Activated CD4-positive, CD25-positive, alpha-beta regulatory T cell treated with anti-CD3 and anti-CD28 coated beads, Interleukin-2, amount 50 U/mL, for 24 hours (primary cell): Measurements from ENCODE around the gene KDM7A.
"Not testable (repeated sequence)": the region's sequence is repeated elsewhere in the genome, so short reads cannot be mapped to it uniquely, and the experiment has no call there.

Experiments
- ATAC-seq, 2 donors: fragments of 150-1000 bp; cut with Tn5 transposase; one replicate each; pipeline ENCODE4 v1.10.0; 2021; ENCODE audit warnings: mild to moderate bottlenecking in 1 of 2, moderate library complexity in 1 of 2

Gene KDM7A

GRCh38 chr7:140176811-140177702 lies at the start of gene KDM7A:
KDM7A (minus strand) TSS chr7:140176983; CDS start chr7:140176937, 46 bp downstream.
- ATAC-seq, result peak; percentile 83 to 85

GRCh38 chr7:140225562-140226249 lies 48.9 kb upstream of the KDM7A start:
- ATAC-seq, result peak in 1 of 2 donors; percentile 6

GRCh38 chr7:140223515-140224221 lies 46.9 kb upstream of the KDM7A start:
- ATAC-seq, result peak in 1 of 2 donors; percentile 21

- no peak for ATAC-seq
These were observed 46.0 kb upstream of the KDM7A start for GRCh38 chr7:140222814-140223213.

GRCh38 chr7:140219672-140220524 lies 43.1 kb upstream of the KDM7A start:
- no peak for ATAC-seq

GRCh38 chr7:140218656-140219055 lies 41.9 kb upstream of the KDM7A start:
- no peak for ATAC-seq

GRCh38 chr7:140217750-140218501 lies 41.1 kb upstream of the KDM7A start:
- ATAC-seq, result no peak

GRCh38 chr7:140215281-140215680 lies 38.5 kb upstream of the KDM7A start:
- ATAC-seq, result no peak

- peak in 1 of 2 donors; percentile 19 for ATAC-seq
These were observed 37.4 kb upstream of the KDM7A start for GRCh38 chr7:140214075-140214684.

- ATAC-seq, result no peak
These were observed 36.9 kb upstream of the KDM7A start for GRCh38 chr7:140213684-140214074.

GRCh38 chr7:140212100-140212881 lies 35.5 kb upstream of the KDM7A start:
- ATAC-seq, result peak; percentile 87 to 89

GRCh38 chr7:140211698-140212097 lies 34.9 kb upstream of the KDM7A start:
- ATAC-seq, result no peak

GRCh38 chr7:140209866-140210609 lies 33.3 kb upstream of the KDM7A start:
- peak; percentile 55 to 60 for ATAC-seq

GRCh38 chr7:140206616-140207389 lies 30.0 kb upstream of the KDM7A start:
- ATAC-seq, result peak in 1 of 2 donors; percentile 21

- ATAC-seq, result no peak
These were observed 28.8 kb upstream of the KDM7A start for GRCh38 chr7:140205600-140205999.

- ATAC-seq, result no peak
These were observed 26.8 kb upstream of the KDM7A start for GRCh38 chr7:140203556-140203955.

- not testable (repeated sequence) for ATAC-seq
These were observed 26.2 kb upstream of the KDM7A start for GRCh38 chr7:140202942-140203341.

- ATAC-seq, result no peak
These were observed 24.6 kb upstream of the KDM7A start for GRCh38 chr7:140201393-140201792.
